Thyroid gland (tissue), 4 donors: ENCODE results near the gene TXNL4B.

ENCODE experiments used
- CTCF ChIP-seq, 6 experiments: fragments of 200-600 bp in 3 of 6; fragments of 450-650 bp in 3 of 6; sonication (generic) in 3 of 6; IDR thresholded peaks; one replicate each; pipeline ENCODE4 v1.5.1; 2016 to 2019; ENCODE audit warnings: antibody characterized with exemption in 6 of 6, mild to moderate bottlenecking in 2 of 6, inconsistent platforms in 1 of 6, moderate library complexity in 1 of 6
- POLR2A ChIP-seq, 2 donors: fragments of 450-650 bp; IDR thresholded peaks; one replicate each; pipeline ENCODE4 v1.6.1; 2017; ENCODE audit warnings: antibody characterized with exemption in 2 of 2, mild to moderate bottlenecking in 2 of 2, moderate library complexity in 1 of 2

GRCh38 chr16:72109966-72110530 lies 16.6 kb upstream of the TXNL4B start:
- TF ChIP-seq CTCF (IDR thresholded peaks at IDR 0.05) = no peak
- TF ChIP-seq POLR2A (IDR thresholded peaks at IDR 0.05) = no peak
